Neural cell (in vitro differentiated cells): ENCODE data around the gene APOBEC3G. TPM values are rescaled to one million over a fixed set of nuclear protein-coding genes. Genes with fewer than 3 reads are reported as not detected.

Experiments
- H2AFZ ChIP-seq: fragments of 200-600, 300-800 bp; sonication (generic), shearing (Covaris generic); 2 replicates; pipeline ENCODE4 v1.6.0; 2014; ENCODE audit warnings: low read depth, mild to moderate bottlenecking, antibody characterized with exemption, low read length, moderate library complexity
- H3F3A ChIP-seq: fragments of 200-600 bp; shearing (Covaris generic); 2 replicates; pipeline ENCODE4 v1.6.1; 2016; ENCODE audit warnings: mild to moderate bottlenecking, moderate library complexity, mixed read lengths, antibody characterized with exemption, low read length; ENCODE audit not compliant: insufficient read depth, poor library complexity, severe bottlenecking
- H3K27ac ChIP-seq: fragments of 200-600, 300-800 bp; sonication (generic), shearing (Covaris generic); 2 replicates; pipeline ENCODE4 v1.5.1; 2014; ENCODE audit warnings: mild to moderate bottlenecking, low read length, moderate library complexity
- H3K27me3 ChIP-seq: fragments of 300-800, 200-600 bp; sonication (generic), shearing (Covaris generic); 2 replicates; pipeline ENCODE4 v1.6.0; 2014; ENCODE audit warnings: mild to moderate bottlenecking, low read depth, low read length, moderate library complexity; ENCODE audit not compliant: insufficient read depth
- H3K36me3 ChIP-seq: fragments of 300-800, 200-600 bp; sonication (generic), shearing (Covaris generic); 2 replicates; pipeline ENCODE4 v1.5.1; 2014; ENCODE audit warnings: mild to moderate bottlenecking, antibody characterized with exemption, low read length, moderate library complexity; ENCODE audit not compliant: insufficient read depth
- H3K4me2 ChIP-seq: fragments of 300-800, 200-600 bp; sonication (generic), shearing (Covaris generic); 2 replicates; pipeline ENCODE4 v1.6.0; 2014; ENCODE audit warnings: mild to moderate bottlenecking, low read length
- H3K4me3 ChIP-seq: fragments of 300-800, 200-600 bp; sonication (generic), shearing (Covaris generic); 2 replicates; pipeline ENCODE4 v1.5.1; 2014; ENCODE audit warnings: mild to moderate bottlenecking, low read length, moderate library complexity
- H3K79me2 ChIP-seq: fragments of 200-600 bp; shearing (Covaris generic); replicated peaks from 2 replicates; pipeline ENCODE4 v1.6.0; 2014; ENCODE audit warnings: mild to moderate bottlenecking, low read length, moderate library complexity; ENCODE audit not compliant: insufficient read depth
- H3K9ac ChIP-seq: fragments of 300-800, 200-600 bp; sonication (generic), shearing (Covaris generic); 2 replicates; pipeline ENCODE4 v1.6.1; 2016; ENCODE audit warnings: mild to moderate bottlenecking, low read length, mixed read lengths
- H3K9me2 ChIP-seq: fragments of 200-600 bp; shearing (Covaris generic); 2 replicates; pipeline ENCODE4 v1.6.1; 2016; ENCODE audit warnings: mild to moderate bottlenecking, low read length, mixed read lengths; ENCODE audit not compliant: insufficient read depth
- H3K9me3 ChIP-seq: fragments of 200-600, 300-800 bp; sonication (generic), shearing (Covaris generic); 2 replicates; pipeline ENCODE4 v1.6.1; 2016; ENCODE audit warnings: mild to moderate bottlenecking, mixed run types, low read length, moderate library complexity, mixed read lengths
- H4K20me1 ChIP-seq: fragments of 200-600 bp; shearing (Covaris generic); 2 replicates; pipeline ENCODE4 v1.6.1; 2016; ENCODE audit warnings: mild to moderate bottlenecking, mixed run types; ENCODE audit not compliant: insufficient read depth
- EP300 ChIP-seq: fragments of 450-650 bp; conservative IDR thresholded peaks from 2 replicates; pipeline ENCODE4 v1.6.1; 2014; ENCODE audit warnings: antibody characterized with exemption, mild to moderate bottlenecking, moderate library complexity; ENCODE audit not compliant: poor library complexity, severe bottlenecking
- EZH2 ChIP-seq: fragments of 200-600, 300-800 bp; shearing (Covaris generic), sonication (generic); IDR thresholded peaks from 2 replicates; pipeline ENCODE4 v1.6.1; 2014; ENCODE audit warnings: antibody characterized with exemption, low read length, borderline replicate concordance, mild to moderate bottlenecking; ENCODE audit not compliant: insufficient read depth, poor library complexity, severe bottlenecking
- MXI1 ChIP-seq: fragments of 450-650 bp; conservative IDR thresholded peaks from 2 replicates; pipeline ENCODE4 v1.6.1; 2014; ENCODE audit warnings: antibody characterized with exemption, mild to moderate bottlenecking; ENCODE audit not compliant: poor library complexity, severe bottlenecking
- POLR2AphosphoS5 ChIP-seq: IDR thresholded peaks from 2 replicates; pipeline ENCODE4 v1.6.1; 2012
- RAD21 ChIP-seq: fragments of 450-650 bp; conservative IDR thresholded peaks from 2 replicates; pipeline ENCODE4 v1.6.1; 2014; ENCODE audit warnings: antibody characterized with exemption, mild to moderate bottlenecking, moderate library complexity
- SMC3 ChIP-seq: fragments of 450-650 bp; conservative IDR thresholded peaks from 2 replicates; pipeline ENCODE4 v1.6.1; 2014; ENCODE audit warnings: antibody characterized with exemption, mild to moderate bottlenecking, moderate library complexity; ENCODE audit not compliant: poor library complexity
- TAF1 ChIP-seq: IDR thresholded peaks from 2 replicates; pipeline ENCODE4 v1.6.1; 2012; ENCODE audit warnings: low read depth
- polyA plus RNA-seq: library from polyadenylated mRNA; depleted of rRNA; stranded (reverse); fragments of >200 nt; gene quantifications from 2 replicates; pipeline ENCODE4 v1.2.3, GENCODE V29; 2014
- TF ChIP-seq, protein P1 (sequence below): IDR thresholded peaks from 2 replicates; pipeline ENCODE4 v1.6.1; 2012; ENCODE audit warnings: borderline replicate concordance
- TF ChIP-seq, protein P2 (sequence below): fragments of 450-650 bp; IDR thresholded peaks from 2 replicates; pipeline ENCODE4 v1.5.1; 2014; ENCODE audit warnings: antibody characterized with exemption, mild to moderate bottlenecking, moderate library complexity; ENCODE audit not compliant: poor library complexity, severe bottlenecking

APOBEC3G gene
- polyA plus RNA-seq, 1 donor from 2014 or later = not detected

DNA sequence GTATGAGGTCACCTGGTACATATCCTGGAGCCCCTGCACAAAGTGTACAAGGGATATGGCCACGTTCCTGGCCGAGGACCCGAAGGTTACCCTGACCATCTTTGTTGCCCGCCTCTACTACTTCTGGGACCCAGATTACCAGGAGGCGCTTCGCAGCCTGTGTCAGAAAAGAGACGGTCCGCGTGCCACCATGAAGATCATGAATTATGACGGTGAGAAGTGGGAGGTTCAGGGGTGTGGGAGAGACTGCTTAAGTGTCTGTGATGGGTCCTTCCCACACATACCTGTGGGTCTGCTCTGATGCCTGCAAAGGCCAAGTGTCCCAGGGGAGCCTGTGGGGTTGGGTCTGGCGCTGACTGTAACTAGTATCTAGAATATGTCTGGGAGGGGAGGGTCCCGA is 3.9 kb downstream of the APOBEC3G start:
- no peaks in the 10 kb centered on the region for H3K36me3 ChIP-seq
- TF ChIP-seq, protein P1, sequence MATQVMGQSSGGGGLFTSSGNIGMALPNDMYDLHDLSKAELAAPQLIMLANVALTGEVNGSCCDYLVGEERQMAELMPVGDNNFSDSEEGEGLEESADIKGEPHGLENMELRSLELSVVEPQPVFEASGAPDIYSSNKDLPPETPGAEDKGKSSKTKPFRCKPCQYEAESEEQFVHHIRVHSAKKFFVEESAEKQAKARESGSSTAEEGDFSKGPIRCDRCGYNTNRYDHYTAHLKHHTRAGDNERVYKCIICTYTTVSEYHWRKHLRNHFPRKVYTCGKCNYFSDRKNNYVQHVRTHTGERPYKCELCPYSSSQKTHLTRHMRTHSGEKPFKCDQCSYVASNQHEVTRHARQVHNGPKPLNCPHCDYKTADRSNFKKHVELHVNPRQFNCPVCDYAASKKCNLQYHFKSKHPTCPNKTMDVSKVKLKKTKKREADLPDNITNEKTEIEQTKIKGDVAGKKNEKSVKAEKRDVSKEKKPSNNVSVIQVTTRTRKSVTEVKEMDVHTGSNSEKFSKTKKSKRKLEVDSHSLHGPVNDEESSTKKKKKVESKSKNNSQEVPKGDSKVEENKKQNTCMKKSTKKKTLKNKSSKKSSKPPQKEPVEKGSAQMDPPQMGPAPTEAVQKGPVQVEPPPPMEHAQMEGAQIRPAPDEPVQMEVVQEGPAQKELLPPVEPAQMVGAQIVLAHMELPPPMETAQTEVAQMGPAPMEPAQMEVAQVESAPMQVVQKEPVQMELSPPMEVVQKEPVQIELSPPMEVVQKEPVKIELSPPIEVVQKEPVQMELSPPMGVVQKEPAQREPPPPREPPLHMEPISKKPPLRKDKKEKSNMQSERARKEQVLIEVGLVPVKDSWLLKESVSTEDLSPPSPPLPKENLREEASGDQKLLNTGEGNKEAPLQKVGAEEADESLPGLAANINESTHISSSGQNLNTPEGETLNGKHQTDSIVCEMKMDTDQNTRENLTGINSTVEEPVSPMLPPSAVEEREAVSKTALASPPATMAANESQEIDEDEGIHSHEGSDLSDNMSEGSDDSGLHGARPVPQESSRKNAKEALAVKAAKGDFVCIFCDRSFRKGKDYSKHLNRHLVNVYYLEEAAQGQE = no peak
- no peak for TF ChIP-seq EZH2
- TF ChIP-seq EP300 = no peak
- TF ChIP-seq MXI1 = no peak
- no peak for TF ChIP-seq RAD21
- TF ChIP-seq POLR2AphosphoS5 = no peak
- no peak for TF ChIP-seq SMC3
- TF ChIP-seq, protein P2, sequence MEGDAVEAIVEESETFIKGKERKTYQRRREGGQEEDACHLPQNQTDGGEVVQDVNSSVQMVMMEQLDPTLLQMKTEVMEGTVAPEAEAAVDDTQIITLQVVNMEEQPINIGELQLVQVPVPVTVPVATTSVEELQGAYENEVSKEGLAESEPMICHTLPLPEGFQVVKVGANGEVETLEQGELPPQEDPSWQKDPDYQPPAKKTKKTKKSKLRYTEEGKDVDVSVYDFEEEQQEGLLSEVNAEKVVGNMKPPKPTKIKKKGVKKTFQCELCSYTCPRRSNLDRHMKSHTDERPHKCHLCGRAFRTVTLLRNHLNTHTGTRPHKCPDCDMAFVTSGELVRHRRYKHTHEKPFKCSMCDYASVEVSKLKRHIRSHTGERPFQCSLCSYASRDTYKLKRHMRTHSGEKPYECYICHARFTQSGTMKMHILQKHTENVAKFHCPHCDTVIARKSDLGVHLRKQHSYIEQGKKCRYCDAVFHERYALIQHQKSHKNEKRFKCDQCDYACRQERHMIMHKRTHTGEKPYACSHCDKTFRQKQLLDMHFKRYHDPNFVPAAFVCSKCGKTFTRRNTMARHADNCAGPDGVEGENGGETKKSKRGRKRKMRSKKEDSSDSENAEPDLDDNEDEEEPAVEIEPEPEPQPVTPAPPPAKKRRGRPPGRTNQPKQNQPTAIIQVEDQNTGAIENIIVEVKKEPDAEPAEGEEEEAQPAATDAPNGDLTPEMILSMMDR = no peak
- no peak for TF ChIP-seq TAF1
- no peaks in the 10 kb centered on the region for H3K79me2 ChIP-seq
- no peak overlapping the region for H3K9ac ChIP-seq
- H4K20me1 ChIP-seq = no peaks in the 10 kb centered on the region
- no peaks in the 10 kb centered on the region for H3K27me3 ChIP-seq
- H3K27ac ChIP-seq = no peak overlapping the region
- H3K9me3 ChIP-seq = no peaks in the 10 kb centered on the region
- no peaks in the 10 kb centered on the region for H3K9me2 ChIP-seq
- no peak overlapping the region for H3K4me3 ChIP-seq
- no peak overlapping the region for H3K4me2 ChIP-seq
- no peaks in the 10 kb centered on the region for H3F3A ChIP-seq
- no peak overlapping the region for H2AFZ ChIP-seq

DNA sequence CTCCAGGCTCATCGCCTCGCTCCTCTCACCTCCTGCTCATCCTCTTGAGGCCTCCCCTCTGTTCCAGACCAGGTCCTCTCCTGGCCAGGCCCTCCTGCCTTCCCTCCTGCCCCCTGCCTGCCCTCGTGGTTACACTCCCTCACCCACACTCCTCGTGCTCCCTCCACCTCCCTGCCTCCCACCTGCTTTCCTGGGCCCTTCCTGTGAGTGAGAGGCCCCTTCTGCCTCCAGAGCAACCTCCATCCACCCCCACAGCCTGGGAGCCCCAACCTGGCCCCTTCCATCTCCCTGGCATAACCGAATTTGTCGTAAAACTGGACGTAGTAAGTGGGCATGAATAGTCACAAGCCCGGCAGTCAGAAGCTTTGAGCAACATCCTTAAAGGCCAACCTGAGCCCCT is 4.5 kb downstream of the APOBEC3G start:
- H3K9ac ChIP-seq = no peak overlapping the region
- no peaks in the 10 kb centered on the region for H3F3A ChIP-seq
- H3K27me3 ChIP-seq = no peaks in the 10 kb centered on the region
- no peaks in the 10 kb centered on the region for H3K9me2 ChIP-seq
- TF ChIP-seq SMC3 (no peak), EP300 (no peak), POLR2AphosphoS5 (no peak), EZH2 (no peak), TAF1 (no peak), RAD21 (no peak)
- TF ChIP-seq, protein P1 = no peak
- TF ChIP-seq, protein P2 = no peak
- H3K4me3 ChIP-seq = no peak overlapping the region
- H2AFZ ChIP-seq = no peak overlapping the region
- no peaks in the 10 kb centered on the region for H3K79me2 ChIP-seq
- H4K20me1 ChIP-seq = no peaks in the 10 kb centered on the region
- H3K36me3 ChIP-seq = no peaks in the 10 kb centered on the region
- no peak overlapping the region for H3K4me2 ChIP-seq
- H3K9me3 ChIP-seq = no peaks in the 10 kb centered on the region
- H3K27ac ChIP-seq = no peak overlapping the region
